ENCODE measurements around the gene OAS3.

- TF ChIP-seq CTCF (IDR thresholded peaks at IDR 0.05) (no peak), ZFX (IDR thresholded peaks at IDR 0.05; ENCODE audit: borderline replicate concordance) (no peak)
Measured at GRCh38 chr12:112944024-112944690, 5.9 kb downstream of the OAS3 start.

Measured in 22Rv1 (cell line).